GM21619 (cell line): ENCODE measurements around the gene HNRNPLL.
"Not testable (repeated sequence)": the region's sequence is repeated elsewhere in the genome, so short reads cannot be mapped to it uniquely, and the experiment has no call there.

Experiments used
- ATAC-seq: cut with Tn5 transposase; IDR thresholded peaks from one replicate; pipeline ENCODE4 v1.9.1; 2021; ENCODE audit not compliant: unreplicated experiment

Gene HNRNPLL

DNA sequence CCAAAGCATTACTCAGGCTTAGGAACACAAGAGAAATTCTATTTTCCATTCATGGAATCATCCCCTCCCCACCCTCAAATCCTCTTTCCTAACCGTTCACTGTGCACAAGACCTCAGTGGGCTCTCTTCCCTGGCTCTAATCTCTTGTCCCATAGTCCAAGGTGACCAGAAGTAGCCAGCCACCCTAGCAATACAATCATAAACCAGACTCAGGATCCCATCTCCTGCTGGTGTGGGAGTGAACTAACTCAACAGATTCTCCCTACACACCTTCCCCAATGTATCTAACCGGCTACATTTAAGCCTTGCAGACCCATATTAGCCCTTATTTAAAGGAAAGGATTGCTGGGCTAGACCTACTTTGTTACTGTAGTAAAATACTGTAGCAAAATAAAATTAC is 45.5 kb downstream of the HNRNPLL start:
- ATAC-seq = no peak

- ATAC-seq = no peak
These were observed 46.5 kb downstream of the HNRNPLL start for GRCh38 chr2:38556006-38556801.

DNA sequence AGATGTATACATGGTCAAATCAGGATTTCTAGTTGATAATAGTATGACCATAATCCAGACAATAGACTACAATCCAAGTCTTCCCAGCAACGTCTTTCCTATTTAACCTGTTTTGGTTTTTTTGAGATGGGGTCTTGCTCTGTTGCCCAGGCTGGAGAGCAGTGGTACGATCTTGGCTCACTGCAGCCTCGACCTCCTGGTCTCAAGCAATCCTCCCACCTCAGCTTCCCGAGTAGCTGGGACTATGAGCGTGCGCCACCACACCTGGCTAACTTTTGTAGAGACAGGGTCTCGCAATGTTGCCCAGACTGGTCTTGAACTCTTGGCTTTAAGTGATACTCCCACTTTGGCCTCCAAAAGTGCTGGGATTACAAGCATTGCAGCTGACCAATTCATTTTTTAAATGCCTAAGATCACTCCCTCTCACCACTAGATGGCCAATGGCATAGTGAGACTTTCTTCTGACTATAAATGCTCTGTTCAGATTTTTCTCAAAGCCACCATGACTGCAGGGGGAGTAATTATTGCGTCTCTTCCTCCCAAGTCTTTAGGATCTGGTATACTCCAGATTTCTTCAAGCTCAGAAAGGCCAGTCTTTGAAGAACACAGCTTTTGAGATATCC is 47.6 kb downstream of the HNRNPLL start:
- no peak for ATAC-seq

GRCh38 chr2:38553554-38553953 is 49.2 kb downstream of the HNRNPLL start:
- ATAC-seq = no peak

DNA sequence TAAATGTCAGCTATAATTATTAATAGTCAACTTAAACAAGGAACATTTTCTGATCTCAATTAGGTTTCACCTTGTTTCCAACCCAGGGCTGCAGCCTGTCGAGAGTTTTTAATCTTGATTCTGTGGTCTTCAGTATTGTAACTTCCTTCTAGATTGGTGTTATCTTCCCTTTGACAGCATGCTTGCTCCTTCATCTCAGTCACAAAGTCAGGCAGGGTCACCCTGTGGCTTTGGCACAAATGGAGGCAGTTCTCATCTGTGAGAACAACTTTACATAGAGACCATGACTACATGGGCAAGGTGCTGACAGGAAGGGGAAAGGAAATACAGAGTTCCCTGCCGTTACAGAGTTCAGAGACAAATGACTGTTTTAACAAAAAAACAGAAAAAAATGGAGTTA is 50.5 kb downstream of the HNRNPLL start:
- ATAC-seq = no peak

- ATAC-seq = no peak
These were observed 51.0 kb downstream of the HNRNPLL start for GRCh38 chr2:38551746-38552145.

- ATAC-seq = no peak
These were observed 51.6 kb downstream of the HNRNPLL start for GRCh38 chr2:38551171-38551570.

DNA sequence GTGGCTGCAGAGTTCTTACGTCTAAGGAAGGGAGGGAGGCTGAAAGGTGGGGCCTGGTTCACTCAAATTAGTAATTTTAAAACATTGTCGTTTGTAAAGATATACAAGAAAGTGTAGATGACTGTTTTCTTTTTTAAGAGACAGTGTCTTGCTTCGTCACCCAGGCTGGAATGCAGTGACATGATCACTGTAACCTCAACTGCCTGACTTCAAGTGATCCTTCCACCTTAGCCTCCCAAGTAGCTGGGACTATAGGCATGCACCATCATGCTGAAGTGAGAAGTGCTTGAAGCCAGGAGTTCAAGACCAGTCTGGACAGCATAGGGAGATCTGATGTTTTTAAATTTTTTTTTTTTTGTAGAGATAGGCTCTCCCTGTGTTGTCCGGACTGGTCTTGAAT is 52.9 kb downstream of the HNRNPLL start:
- ATAC-seq = no peak

DNA sequence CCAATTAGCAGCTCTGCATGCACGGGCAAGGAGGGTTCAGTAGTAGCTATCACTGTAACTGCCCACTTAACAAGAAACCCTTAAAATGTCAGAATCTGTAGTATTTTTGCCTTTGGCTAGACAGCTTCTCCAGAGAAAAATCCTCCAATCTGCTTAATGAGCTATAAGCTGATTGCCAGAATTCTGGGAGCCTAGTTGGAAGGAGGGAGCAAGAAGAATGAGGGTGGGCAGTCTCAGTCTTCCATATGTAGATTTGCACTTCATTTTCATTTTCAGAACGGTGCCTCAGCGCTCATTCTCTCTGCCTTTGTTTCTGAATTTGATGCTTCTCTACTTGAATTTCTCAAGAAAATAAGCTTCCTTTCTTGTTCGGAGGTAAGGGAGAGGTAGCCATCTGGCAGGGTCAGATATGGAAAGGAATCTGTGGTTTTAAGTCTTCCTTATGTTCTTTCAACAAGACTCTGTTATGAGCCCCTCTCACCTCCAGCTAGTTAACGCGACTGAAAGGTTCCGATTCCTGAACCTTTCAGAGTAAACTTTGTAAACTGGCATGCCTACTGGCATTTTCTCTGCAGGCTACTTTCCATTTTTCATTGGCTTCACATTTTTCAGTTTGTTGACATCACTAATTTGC is 53.5 kb downstream of the HNRNPLL start:
- no peak for ATAC-seq

GRCh38 chr2:38547791-38548190 is 54.9 kb downstream of the HNRNPLL start:
- no peak for ATAC-seq

- ATAC-seq = no peak
These were observed 56.1 kb downstream of the HNRNPLL start for GRCh38 chr2:38546585-38546984.

GRCh38 chr2:38546064-38546463 is 56.7 kb downstream of the HNRNPLL start:
- ATAC-seq = no peak

- ATAC-seq = not testable (repeated sequence)
These were observed 60.5 kb downstream of the HNRNPLL start for GRCh38 chr2:38542248-38542631.

GRCh38 chr2:38540580-38541286 is 62.0 kb downstream of the HNRNPLL start:
- no peak for ATAC-seq

DNA sequence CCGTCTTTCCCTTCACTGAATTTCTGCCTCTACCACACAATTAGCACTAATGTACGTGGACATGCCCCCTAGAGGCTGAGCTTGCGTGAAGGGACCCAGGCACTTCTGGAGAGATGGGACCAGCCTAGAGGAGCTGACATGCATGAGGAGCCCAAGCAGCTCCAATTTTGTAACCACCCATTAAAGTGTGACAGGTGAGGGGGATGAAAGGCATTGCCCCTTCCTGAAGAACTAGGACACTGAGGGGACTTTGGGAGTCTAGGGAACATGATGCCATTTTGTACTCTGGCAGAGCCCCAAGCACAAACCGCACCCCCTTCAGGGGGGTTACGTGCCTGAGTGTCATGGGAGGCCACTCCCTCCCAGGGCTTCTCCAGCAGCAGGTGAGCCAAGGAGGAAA is 63.6 kb downstream of the HNRNPLL start:
- ATAC-seq = no peak

GRCh38 chr2:38537937-38538525 is 64.7 kb downstream of the HNRNPLL start:
- no peak for ATAC-seq

DNA sequence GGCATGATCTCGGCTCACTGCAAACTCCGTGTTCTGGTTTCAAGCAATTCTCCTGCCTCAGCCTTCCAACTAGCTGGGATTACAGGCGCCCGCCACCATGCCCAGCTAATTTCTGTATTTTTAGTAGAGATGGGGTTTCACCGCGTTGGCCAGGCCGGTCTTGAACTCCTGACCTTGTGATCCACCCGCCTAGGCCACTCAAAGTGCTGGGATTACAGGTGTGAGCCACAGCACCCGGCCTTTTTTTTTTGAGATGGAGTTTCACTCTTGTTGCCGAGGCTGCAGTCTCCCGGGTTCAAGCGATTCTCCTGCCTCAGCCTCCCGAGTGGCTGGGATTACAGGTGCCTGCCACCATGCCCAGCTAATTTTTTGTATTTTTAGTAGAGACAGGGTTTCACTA is 65.4 kb downstream of the HNRNPLL start:
- ATAC-seq = not testable (repeated sequence)

- ATAC-seq = peak; percentile 55
These were observed 66.8 kb downstream of the HNRNPLL start for GRCh38 chr2:38535744-38536506.

DNA sequence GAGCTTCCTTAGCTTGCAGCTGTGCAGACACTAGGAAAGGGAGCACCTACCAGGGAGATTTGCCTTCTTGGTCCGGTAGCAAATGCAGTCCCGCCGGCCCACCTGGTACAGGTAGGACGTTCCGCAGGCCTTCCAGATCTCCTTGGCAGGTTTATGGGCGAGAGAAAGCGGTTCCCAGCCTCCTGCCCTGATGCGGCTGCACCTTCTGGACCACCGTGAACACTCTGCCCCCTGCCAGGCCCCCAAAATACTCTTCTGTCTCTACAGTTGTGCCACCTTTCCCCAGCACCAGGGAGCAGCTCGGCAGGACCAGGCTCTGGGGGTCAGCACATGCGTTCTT is 67.4 kb downstream of the HNRNPLL start:
- no peak for ATAC-seq

- no peak for ATAC-seq
These were observed 67.9 kb downstream of the HNRNPLL start for GRCh38 chr2:38534746-38535403.
